Activated CD4-positive, CD25-positive, alpha-beta regulatory T cell (primary cell): ENCODE results near the gene RAPGEF3.

ENCODE experiments used
- DNase-seq, 4 experiments: peaks; one replicate each; lab custom pipeline; 2025; lab: John Stamatoyannopoulos, UW

The RAPGEF3 gene

GRCh38 chr12:47757364-47757839 is 1.3 kb downstream of the RAPGEF3 start:
- DNase-seq: no peak

- no peak for DNase-seq
These were observed 2.8 kb downstream of the RAPGEF3 start for GRCh38 chr12:47755655-47756562.

GRCh38 chr12:47754881-47755280 is 3.8 kb downstream of the RAPGEF3 start:
- no peak for DNase-seq

GRCh38 chr12:47754126-47754525 is 4.6 kb downstream of the RAPGEF3 start:
- no peak for DNase-seq

GRCh38 chr12:47753021-47754001 is 5.4 kb downstream of the RAPGEF3 start:
- no peak for DNase-seq

GRCh38 chr12:47752552-47752951 is 6.1 kb downstream of the RAPGEF3 start:
- DNase-seq: no peak

GRCh38 chr12:47752121-47752520 is 6.6 kb downstream of the RAPGEF3 start:
- no peak for DNase-seq

- no peak for DNase-seq
These were observed 7.1 kb downstream of the RAPGEF3 start for GRCh38 chr12:47751561-47751960.

- DNase-seq: no peak
These were observed 7.7 kb downstream of the RAPGEF3 start for GRCh38 chr12:47750916-47751470.

- no peak for DNase-seq
These were observed 8.4 kb downstream of the RAPGEF3 start for GRCh38 chr12:47750229-47750798.

- no peak for DNase-seq
These were observed 9.8 kb downstream of the RAPGEF3 start for GRCh38 chr12:47748899-47749298.

GRCh38 chr12:47748507-47748828 is 10.2 kb downstream of the RAPGEF3 start:
- no peak for DNase-seq

- DNase-seq: no peak
These were observed 10.8 kb downstream of the RAPGEF3 start for GRCh38 chr12:47747596-47748506.

- no peak for DNase-seq
These were observed 11.6 kb downstream of the RAPGEF3 start for GRCh38 chr12:47747126-47747525.

GRCh38 chr12:47746523-47746922 is 12.2 kb downstream of the RAPGEF3 start:
- no peak for DNase-seq

- no peak for DNase-seq
These were observed 12.6 kb downstream of the RAPGEF3 start for GRCh38 chr12:47746073-47746472.

GRCh38 chr12:47745485-47746041 is 13.1 kb downstream of the RAPGEF3 start:
- no peak for DNase-seq

GRCh38 chr12:47744778-47745436 is 13.8 kb downstream of the RAPGEF3 start:
- no peak for DNase-seq

- peak in 3 of 4 experiments; percentile 31 to 42 (median 36) for DNase-seq
These were observed 14.6 kb downstream of the RAPGEF3 start for GRCh38 chr12:47744005-47744651.
